NCI-H1105 treated with DMSO at 0.1 percent for 48 hours (cell line): ENCODE measurements around the gene AAK1.
A peak's percentile ranks its signal among the peaks of the same experiment; 100 is the strongest.
"Not testable (repeated sequence)": the region's sequence is repeated elsewhere in the genome, so short reads cannot be mapped to it uniquely, and the experiment has no call there.

Source experiments
- DNase-seq: peaks from one replicate; lab custom pipeline; 2025; lab: John Stamatoyannopoulos, UW

The AAK1 gene

DNA sequence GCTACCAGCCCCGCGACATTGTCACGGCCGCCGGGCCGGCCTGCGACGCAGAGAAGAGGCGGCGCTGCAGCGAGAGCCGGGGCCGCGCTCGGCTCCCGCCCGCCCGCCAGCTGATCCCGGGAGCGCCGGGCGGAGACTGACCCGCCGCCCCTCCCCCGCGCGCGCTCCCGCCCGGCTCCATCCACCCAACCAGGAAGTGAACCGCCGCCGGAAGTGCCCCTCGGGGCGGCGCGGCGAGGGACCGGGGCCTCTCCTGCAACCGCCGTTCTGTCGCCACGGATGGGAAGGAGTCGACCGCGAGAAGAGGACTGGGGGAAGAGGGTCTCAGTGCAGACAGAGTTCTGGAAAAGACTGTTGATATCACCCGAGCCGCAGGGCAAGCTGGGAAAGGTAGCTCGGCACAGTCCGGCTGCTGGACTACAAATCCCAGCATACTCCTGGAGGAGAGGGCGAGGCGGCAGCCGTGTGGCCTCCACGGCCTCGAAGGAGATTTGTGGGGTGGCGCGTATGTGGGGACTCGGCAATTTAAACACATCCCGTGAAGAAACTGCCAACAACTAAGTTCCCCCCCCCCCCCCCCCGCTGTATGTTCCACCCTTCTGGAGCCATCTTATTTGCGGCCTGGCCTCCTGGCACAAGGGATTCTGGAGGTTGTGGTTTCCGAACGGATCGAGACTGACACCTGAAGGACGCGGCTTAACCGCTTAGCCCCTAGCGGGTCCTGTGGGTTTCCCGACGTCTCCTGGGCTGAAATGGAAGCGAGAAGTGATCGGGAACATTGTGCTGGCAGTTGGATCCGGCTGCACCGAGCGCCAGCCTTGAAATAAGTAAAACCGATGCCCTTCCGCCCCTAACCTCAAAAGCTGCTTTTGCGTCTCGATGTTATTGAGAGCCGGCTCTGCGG, at the start of gene AAK1:
TSS of gene AAK1 (minus strand) at position 138 of the 904 bp plus-strand sequence. CDS start 699 bp downstream, outside the sequence.
- DNase-seq: peak; percentile 76

- no peak for DNase-seq
Measured at GRCh38 chr2:69692424-69692823, 48.9 kb upstream of the AAK1 start.

- no peak for DNase-seq
Measured at GRCh38 chr2:69689969-69690368, 46.4 kb upstream of the AAK1 start.

DNA sequence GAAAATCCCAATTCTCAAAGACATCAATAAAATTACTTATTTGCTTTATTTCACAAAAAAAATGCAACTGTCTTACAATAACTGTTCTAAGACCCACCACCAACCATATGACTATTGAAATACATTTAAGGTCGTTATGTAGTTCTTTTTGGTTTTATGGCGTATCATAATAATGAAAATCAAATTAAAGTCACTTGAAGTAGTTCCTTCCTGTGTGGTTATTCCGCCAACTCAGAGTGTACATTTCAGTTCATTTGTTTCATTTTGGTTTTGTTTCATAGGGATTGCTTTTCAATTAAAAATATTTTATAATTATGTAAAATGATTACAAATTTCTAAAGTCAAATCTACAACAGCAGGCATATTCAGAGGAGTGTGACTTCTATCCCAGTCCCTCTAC, 45.9 kb upstream of the AAK1 start:
- no peak for DNase-seq

DNA sequence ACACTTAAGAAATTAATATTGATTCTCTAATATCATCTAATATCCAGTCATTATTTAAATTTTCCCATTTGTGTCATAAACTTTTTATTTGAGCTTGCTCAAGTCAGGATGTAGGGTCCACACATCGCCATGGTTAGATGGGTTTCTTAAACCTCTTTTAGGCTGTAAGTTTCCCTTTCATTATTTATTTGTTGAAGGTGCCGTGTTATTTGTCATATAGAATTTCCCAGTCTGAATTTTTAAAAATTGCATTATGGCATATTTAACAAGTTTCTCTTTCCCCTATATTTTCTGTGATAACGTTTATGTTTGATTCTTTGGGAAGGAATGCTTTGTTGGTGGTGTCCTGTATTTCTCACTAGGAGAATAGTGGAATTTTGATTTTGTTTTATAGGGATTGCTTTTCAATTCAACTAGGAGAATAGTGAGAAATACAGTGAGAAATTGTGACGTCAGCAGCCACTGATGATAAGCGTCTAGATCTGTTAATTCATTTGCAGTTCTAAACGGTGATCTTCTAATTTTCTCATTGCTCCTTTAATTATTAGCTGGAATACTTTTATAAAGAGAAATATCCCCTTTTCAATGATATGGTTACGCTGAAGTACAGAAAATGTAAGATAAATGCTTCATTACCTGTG, 44.6 kb upstream of the AAK1 start:
- no peak for DNase-seq

DNA sequence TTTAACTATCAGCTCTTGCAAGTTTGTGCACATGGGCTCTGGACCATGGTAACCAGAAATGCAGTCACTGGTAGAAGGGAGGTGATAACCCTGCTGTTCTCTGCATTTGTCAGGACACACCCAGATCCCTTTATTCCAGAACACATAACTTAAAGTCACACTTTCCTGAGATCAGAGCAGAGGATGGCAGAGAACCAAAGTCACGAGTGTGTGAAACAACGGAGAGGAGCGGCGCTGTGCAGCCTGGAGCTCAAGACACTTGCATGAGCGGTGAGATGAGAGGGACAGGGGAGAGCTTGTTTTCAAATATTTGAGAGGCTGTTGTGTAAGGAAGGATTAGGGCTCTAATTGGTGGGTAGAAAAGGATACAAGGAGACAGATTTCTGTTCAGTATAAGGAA, 43.3 kb upstream of the AAK1 start:
- no peak for DNase-seq

- no peak for DNase-seq
Measured at GRCh38 chr2:69685321-69686048, 41.9 kb upstream of the AAK1 start.

DNA sequence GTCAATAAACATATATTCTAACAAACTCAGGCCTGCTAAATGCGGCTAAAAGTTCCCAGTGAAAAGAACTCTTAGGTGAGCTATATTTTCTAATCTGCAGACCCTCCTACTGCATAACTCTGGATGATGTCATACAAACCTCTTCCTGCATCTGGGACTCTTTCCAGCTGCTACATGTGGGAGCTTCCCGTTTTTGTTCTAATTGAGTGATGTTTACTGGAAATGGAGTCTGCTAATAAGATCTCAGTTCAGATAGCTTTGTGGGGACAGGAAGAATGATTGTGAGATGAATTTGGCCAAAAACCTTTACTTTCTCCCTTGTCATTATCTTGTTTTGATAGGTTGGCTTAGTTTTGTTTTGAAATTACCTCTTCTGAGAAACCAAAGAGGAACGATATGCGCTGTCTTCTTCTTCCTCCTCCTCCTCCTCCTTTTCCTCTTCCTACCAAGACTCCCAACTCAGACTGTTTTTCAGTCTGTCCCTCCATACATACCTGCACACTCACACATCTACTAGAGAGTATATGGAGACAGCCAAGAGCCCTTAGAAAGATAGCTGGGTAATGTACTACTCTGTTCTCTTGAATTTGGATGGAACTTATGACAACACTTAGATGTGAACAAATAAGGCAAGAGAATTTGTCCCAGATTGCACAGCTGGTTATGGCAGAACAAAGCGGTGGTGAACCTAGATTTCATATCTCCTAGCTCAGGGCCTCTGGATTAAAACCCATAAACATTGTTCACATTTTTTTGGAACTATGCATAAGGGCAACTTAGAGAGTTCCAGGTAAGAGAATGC, 39.8 kb upstream of the AAK1 start:
- no peak for DNase-seq

- DNase-seq: no peak
Measured at GRCh38 chr2:69682525-69682924, 39.0 kb upstream of the AAK1 start.

- no peak for DNase-seq
Measured at GRCh38 chr2:69680001-69680675, 36.6 kb upstream of the AAK1 start.

- DNase-seq: no peak
Measured at GRCh38 chr2:69677914-69678313, 34.4 kb upstream of the AAK1 start.

DNA sequence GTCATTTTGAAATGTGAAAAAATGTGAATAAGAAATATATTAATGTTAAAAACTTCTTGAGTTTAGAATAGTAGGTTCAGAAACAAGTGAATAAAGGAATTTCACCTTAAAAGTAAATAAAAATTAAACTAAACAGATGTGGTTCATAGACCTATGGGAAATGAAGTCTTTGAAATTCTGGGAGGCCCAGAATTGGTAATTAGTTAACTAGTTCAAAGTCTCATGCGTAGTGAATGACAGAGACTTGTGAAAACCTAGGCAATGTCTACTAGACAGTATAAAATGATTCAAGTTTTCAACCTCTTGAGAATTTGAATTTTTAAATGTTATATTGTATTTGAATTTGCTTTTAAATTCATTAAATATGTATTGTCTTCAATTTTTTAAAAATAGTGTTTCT, 32.6 kb upstream of the AAK1 start:
- DNase-seq: no peak

DNA sequence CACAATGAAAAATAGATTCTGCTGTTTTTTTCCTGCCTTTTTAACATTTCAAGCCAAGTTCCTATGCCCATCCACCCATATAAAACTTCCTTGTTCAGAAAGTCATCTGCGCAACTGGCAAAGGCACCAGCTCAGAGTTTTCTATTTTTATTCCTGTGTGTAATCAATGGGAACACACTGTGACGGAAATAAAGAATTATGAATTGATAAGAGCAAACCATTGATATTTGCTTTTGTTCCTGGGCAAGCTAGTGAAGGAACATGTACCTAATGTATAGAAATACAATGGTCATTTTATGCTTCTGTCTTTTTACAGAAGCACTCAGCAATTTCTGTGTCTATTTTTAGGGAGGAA, 30.8 kb upstream of the AAK1 start:
- no peak for DNase-seq

- not testable (repeated sequence) for DNase-seq
Measured at GRCh38 chr2:69673098-69673497, 29.6 kb upstream of the AAK1 start.

- DNase-seq: no peak
Measured at GRCh38 chr2:69669666-69670065, 26.1 kb upstream of the AAK1 start.

- DNase-seq: no peak
Measured at GRCh38 chr2:69668598-69668997, 25.1 kb upstream of the AAK1 start.

DNA sequence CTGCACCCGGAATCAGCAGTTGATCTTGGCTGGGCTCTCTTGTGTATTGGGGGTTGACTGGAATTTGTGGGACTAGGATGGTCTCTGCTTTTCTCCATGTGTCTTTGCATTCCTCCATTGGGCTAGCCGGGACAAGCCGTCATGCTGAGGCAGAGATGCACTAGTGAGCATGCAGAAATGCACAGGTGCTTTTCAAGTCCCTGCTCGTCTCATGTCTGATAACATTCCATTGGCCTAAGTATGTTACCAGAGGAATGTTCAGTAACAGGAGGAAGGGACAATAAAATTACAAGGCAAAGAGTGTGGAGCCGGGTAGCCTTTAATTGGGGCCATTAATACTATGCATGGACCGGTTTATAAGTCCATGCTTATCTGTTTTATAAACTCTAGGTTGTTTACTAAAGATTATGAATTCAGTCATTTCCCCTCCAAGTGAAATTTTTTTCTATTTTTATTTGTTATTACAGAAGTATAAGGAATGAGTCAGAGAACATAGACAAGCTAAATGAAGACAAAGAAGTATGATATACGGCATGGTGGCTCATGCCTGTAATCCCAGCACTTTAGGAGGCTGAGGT, 24.4 kb upstream of the AAK1 start:
- DNase-seq: no peak

DNA sequence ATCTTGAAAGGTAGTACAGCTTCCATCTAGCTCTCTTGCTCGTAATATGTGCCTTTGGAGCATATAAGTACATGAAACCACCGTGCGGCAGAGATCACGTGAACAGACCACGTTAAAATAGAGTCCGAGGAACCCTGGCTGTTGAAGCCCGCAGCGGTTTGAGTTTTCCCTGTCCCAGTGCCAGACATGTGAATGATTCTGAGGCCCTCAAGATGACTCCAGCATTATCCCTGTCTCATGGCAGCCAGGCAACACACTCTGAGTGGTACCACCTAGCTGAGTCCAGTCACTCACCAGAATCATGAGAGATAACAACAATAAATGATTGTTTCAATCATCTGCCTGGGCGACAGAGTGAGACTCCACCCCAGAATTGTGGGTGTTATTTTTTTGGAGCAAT, 21.6 kb upstream of the AAK1 start:
- DNase-seq: no peak

DNA sequence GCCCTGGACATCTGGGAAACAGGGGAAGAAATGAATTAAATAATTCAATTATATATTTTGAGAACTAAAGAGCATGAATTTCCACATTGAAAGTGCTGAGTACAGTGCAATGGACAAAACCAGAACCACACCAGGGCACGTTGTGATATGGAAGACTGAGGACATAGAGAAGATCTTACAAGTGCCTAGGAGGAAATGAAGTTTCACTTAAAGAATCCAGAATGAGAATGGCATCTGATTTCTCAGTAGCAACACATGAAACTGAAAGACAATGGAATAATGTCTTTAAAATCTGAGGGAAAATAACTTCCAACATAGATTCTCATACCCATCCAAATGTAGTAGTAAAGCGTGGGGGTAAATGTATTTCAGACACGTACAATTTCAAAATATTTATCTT, 20.3 kb upstream of the AAK1 start:
- no peak for DNase-seq

GRCh38 chr2:69662547-69662946, 19.0 kb upstream of the AAK1 start:
- DNase-seq: not testable (repeated sequence)

DNA sequence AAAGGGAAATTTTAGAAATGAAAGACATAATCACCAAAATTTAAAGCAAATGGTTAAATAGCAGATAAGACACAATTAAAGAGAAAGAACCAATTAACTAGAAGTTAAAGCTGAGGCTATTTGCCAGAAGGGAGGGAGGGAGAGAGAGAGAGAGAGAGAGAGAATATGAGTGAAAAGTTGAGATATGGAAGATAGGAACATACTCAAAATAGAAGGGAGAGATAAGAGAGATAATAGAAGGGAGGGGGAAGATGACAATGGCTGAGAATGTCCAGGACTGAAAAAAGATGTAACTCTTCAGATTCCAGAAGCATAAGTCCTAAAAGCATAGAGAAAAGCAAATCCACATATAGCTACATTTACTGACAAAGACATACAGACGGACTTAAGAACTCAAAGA, 17.1 kb upstream of the AAK1 start:
- DNase-seq: no peak
